ENCODE results near the gene TSC22D4. TPM values are rescaled to one million over a fixed set of nuclear protein-coding genes. Genes with fewer than 3 reads are reported as not detected.
A peak's percentile ranks its signal among the peaks of the same experiment; 100 is the strongest.
"Not testable (repeated sequence)": the region's sequence is repeated elsewhere in the genome, so short reads cannot be mapped to it uniquely, and the experiment has no call there.

TSC22D4 gene
- 10 to 100 TPM; 26.2 to 51.4 (median 33.1) TPM for total RNA-seq

- intact Hi-C loops (cut with DNase I) = loop anchor here (10.0 kb wide), 1 partner anchor 216 kb away; the partner anchor contains the start of gene GIGYF1
Measured at GRCh38 chr7:100478958-100479660, at the start of gene TSC22D4. Gene TSC22D4 (minus strand): TSS chr7:100479214. CDS start chr7:100478038, 1,176 bp downstream.

GRCh38 chr7:100528108-100528866, 49.3 kb upstream of the TSC22D4 start:
- intact Hi-C loops (cut with DNase I); H3K27ac ChIP-seq (replicated peaks in 1 of 4): not testable (repeated sequence)
- 80% methylated on average over 12 of the region's 12 CpGs for WGBS

More at GRCh38 chr7:100478958-100479660, at the start of gene TSC22D4:
- DNase-seq (ENCODE audit: extremely low spot score) = peak; percentile 98
- peaks cover 54 to 65% (median 64%) of the 10 kb centered on the region in 4 donors for H3K4me1 ChIP-seq
- WGBS = 3% methylated on average over 16 of the region's 27 CpGs
- peak within 1 kb of the TSS; percentile 91 to 97 (median 94) for H3K27ac ChIP-seq (replicated peaks in 1 of 4)
- H3K9me3 ChIP-seq = no peaks in the 10 kb centered on the region
- no peaks in the 10 kb centered on the region for H3K27me3 ChIP-seq
- H3K4me3 ChIP-seq = peak within 1 kb of the TSS; percentile 79 to 100 (median 91)
- H3K36me3 ChIP-seq = peaks cover under 1 to 16% (median 8%) of the 10 kb centered on the region in 4 donors
- TF ChIP-seq EP300 (IDR thresholded peaks at IDR 0.05) (no peak), POLR2A (IDR thresholded peaks at IDR 0.05; ENCODE audit: low read depth) (peak; percentile 20), POLR2AphosphoS5 (IDR thresholded peaks at IDR 0.05) (peak; percentile 93 to 94)

GRCh38 chr7:100523192-100523591, 44.2 kb upstream of the TSC22D4 start:
- intact Hi-C loops (cut with DNase I); H3K4me1 ChIP-seq; DNase-seq (ENCODE audit: extremely low spot score); H3K27ac ChIP-seq (replicated peaks in 1 of 4); H3K27me3 ChIP-seq; H3K4me3 ChIP-seq; H3K36me3 ChIP-seq; H3K9me3 ChIP-seq: not testable (repeated sequence)
- no CpG with 5 or more reads among the region's 34 CpGs for WGBS

More at GRCh38 chr7:100528108-100528866, 49.3 kb upstream of the TSC22D4 start:
- H3K9me3 ChIP-seq; H3K27me3 ChIP-seq; DNase-seq (ENCODE audit: extremely low spot score); H3K4me3 ChIP-seq; H3K36me3 ChIP-seq; H3K4me1 ChIP-seq: not testable (repeated sequence)

DNA sequence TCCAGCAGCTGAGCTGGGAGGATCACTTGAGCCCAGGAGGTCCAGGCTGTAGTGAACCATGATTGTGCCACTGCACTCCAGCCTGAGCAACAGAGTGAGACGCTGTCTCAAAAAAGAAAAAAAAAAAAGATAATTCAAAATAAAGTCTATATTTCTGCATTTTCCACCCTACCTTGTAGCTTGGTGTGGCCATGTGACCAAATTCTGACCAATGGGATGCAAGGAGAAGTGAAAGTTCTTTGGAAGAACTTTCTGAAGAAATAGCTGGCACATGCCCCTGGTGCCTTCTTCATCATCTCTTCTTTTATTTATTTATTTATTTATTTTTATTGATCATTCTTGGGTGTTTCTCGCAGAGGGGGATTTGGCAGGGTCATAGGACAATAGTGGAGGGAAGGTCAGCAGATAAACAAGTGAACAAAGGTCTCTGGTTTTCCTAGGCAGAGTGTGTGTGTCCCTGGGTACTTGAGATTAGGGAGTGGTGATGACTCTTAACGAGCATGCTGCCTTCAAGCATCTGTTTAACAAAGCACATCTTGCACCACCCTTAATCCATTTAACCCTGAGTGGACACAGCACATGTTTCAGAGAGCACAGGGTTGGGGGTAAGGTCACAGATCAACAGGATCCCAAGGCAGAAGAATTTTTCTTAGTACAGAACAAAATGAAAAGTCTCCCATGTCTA, 43.0 kb upstream of the TSC22D4 start:
- H3K27me3 ChIP-seq; H3K4me1 ChIP-seq; H3K36me3 ChIP-seq; DNase-seq (ENCODE audit: extremely low spot score); H3K27ac ChIP-seq (replicated peaks in 1 of 4); intact Hi-C loops (cut with DNase I); H3K4me3 ChIP-seq; H3K9me3 ChIP-seq: not testable (repeated sequence)
- WGBS = 77% methylated on average over 2 of the region's 3 CpGs

DNA sequence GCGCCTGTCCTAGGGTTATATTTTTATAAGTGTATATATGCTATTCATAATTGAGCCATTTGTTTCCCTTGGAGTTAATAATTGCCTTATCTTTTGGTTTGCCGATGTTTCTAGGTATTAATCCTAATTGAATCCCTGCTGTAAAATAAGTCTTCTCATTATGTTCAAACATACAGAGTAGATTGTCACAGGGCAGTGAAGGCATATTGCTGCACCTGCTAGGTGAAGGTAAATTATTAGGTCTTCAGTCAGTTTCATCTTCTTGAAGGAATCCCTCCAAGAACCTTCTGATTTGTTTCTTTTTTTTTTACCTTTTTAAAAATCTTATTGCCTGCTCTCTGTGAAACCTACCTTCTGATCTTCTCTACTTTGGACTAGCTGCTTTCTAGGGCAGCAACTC, 42.1 kb upstream of the TSC22D4 start:
- no peak overlapping the region for H3K27ac ChIP-seq (replicated peaks in 1 of 4)
- H3K36me3 ChIP-seq = no peaks in the 10 kb centered on the region
- WGBS = 91% methylated on average over 2 of the region's 2 CpGs
- no peak overlapping the region for H3K4me3 ChIP-seq
- intact Hi-C loops (cut with DNase I) = no loop called here
- H3K27me3 ChIP-seq = no peaks in the 10 kb centered on the region
- H3K9me3 ChIP-seq = no peaks in the 10 kb centered on the region
- DNase-seq (ENCODE audit: extremely low spot score) = no peak
- peaks cover 0 to 5% (median under 1%) of the 10 kb centered on the region in 4 donors for H3K4me1 ChIP-seq
- TF ChIP-seq POLR2A (IDR thresholded peaks at IDR 0.05; ENCODE audit: low read depth) (no peak), POLR2AphosphoS5 (IDR thresholded peaks at IDR 0.05) (no peak), EP300 (IDR thresholded peaks at IDR 0.05) (no peak), CTCF (IDR thresholded peaks at IDR 0.05) (no peak)

GRCh38 chr7:100520138-100520537, 41.1 kb upstream of the TSC22D4 start:
- 22% methylated on average over 1 of the region's 1 CpG for WGBS
- Histone ChIP-seq H3K27ac (replicated peaks in 1 of 4) (no peak overlapping the region), H3K4me1 (peaks cover 0 to 14% (median 9%) of the 10 kb centered on the region in 4 donors), H3K27me3 (no peaks in the 10 kb centered on the region), H3K9me3 (no peaks in the 10 kb centered on the region), H3K4me3 (no peak overlapping the region), H3K36me3 (no peaks in the 10 kb centered on the region)
- no peak for DNase-seq (ENCODE audit: extremely low spot score)
- intact Hi-C loops (cut with DNase I) = no loop called here
- TF ChIP-seq POLR2AphosphoS5 (IDR thresholded peaks at IDR 0.05) = no peak
- TF ChIP-seq CTCF (IDR thresholded peaks at IDR 0.05) = no peak
